ENCODE data around the gene STIM1. TPM values are rescaled to one million over a fixed set of nuclear protein-coding genes. Genes with fewer than 3 reads are reported as not detected.
A peak's percentile ranks its signal among the peaks of the same experiment; 100 is the strongest.

Gene STIM1
- 57.5 and 57.9 TPM in 2 replicates for total RNA-seq

DNA sequence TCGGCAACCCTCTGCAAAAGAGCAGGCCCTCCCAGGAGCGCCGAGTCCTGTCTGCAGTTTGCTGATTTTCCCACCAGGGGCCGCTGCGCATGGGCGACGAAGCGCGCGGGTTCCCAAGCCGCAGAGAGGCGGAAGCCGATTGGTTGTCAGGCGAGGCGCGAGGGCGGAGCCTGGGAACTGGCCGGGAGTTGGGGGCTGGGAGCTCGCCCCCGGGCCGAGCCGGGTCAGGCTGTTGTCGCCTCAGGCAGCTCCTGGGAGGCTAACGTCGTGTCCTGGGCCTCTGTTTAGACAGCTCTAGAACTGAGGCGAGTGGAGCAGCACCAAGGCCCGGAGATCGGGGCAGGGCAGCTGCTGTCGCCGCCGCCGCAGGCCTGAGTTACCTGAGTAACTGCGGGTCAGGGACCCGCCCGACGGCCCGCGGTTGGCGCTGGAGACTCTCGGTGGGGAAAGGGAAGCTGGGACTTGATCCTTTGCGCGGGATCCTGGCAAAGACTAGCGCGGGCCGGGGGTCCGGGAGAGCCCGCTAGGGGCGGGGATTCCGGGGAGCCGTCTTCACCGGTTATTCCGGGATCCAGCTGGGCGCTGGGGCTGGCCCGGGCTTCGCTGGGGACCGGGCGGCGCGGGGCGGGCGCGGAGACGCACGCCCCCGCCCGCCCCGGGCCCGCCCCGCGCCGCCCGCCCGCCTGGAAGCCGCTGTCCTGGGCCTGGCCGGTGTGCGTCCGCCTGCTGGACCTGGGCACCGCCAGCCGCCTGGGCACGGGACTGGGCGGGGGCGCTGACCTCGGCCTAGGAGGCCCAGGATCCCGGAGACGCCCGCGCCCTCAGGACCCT lies at the start of gene STIM1:
TSS of gene STIM1 (plus strand) at position 688 of the 831 bp plus-strand sequence. CDS start 607 bp downstream, outside the sequence.
- Histone ChIP-seq H3K4me3 (ENCODE audit: insufficient read depth, low read length) (peak within 1 kb of the TSS; percentile 96), H3K9me3 (ENCODE audit: low read depth, low read length) (no peaks in the 10 kb centered on the region), H3K27ac (ENCODE audit: low read depth, low read length) (peak within 1 kb of the TSS; percentile 89), H3K4me2 (ENCODE audit: insufficient read depth, low read length) (peak within 1 kb of the TSS; percentile 90), H4K20me1 (ENCODE audit: insufficient read depth, low read length) (peaks cover 8% of the 10 kb centered on the region), H3K36me3 (ENCODE audit: insufficient read depth, low read length) (no peaks in the 10 kb centered on the region), H3K27me3 (ENCODE audit: insufficient read depth, low read length) (no peaks in the 10 kb centered on the region), H2AFZ (ENCODE audit: low read length) (peak within 1 kb of the TSS; percentile 98), H3K4me1 (ENCODE audit: insufficient read depth, low read length) (peaks cover 28% of the 10 kb centered on the region), H3K79me2 (ENCODE audit: insufficient read depth, low read length) (peaks cover 43% of the 10 kb centered on the region)
- DNase-seq (ENCODE audit: insufficient read length, low spot score, missing footprints): peak; percentile 99
- TF ChIP-seq, protein P1, sequence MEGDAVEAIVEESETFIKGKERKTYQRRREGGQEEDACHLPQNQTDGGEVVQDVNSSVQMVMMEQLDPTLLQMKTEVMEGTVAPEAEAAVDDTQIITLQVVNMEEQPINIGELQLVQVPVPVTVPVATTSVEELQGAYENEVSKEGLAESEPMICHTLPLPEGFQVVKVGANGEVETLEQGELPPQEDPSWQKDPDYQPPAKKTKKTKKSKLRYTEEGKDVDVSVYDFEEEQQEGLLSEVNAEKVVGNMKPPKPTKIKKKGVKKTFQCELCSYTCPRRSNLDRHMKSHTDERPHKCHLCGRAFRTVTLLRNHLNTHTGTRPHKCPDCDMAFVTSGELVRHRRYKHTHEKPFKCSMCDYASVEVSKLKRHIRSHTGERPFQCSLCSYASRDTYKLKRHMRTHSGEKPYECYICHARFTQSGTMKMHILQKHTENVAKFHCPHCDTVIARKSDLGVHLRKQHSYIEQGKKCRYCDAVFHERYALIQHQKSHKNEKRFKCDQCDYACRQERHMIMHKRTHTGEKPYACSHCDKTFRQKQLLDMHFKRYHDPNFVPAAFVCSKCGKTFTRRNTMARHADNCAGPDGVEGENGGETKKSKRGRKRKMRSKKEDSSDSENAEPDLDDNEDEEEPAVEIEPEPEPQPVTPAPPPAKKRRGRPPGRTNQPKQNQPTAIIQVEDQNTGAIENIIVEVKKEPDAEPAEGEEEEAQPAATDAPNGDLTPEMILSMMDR (IDR thresholded peaks at IDR 0.05; ENCODE audit: extremely low read depth, low read depth, low read length): peak; percentile 88

DNA sequence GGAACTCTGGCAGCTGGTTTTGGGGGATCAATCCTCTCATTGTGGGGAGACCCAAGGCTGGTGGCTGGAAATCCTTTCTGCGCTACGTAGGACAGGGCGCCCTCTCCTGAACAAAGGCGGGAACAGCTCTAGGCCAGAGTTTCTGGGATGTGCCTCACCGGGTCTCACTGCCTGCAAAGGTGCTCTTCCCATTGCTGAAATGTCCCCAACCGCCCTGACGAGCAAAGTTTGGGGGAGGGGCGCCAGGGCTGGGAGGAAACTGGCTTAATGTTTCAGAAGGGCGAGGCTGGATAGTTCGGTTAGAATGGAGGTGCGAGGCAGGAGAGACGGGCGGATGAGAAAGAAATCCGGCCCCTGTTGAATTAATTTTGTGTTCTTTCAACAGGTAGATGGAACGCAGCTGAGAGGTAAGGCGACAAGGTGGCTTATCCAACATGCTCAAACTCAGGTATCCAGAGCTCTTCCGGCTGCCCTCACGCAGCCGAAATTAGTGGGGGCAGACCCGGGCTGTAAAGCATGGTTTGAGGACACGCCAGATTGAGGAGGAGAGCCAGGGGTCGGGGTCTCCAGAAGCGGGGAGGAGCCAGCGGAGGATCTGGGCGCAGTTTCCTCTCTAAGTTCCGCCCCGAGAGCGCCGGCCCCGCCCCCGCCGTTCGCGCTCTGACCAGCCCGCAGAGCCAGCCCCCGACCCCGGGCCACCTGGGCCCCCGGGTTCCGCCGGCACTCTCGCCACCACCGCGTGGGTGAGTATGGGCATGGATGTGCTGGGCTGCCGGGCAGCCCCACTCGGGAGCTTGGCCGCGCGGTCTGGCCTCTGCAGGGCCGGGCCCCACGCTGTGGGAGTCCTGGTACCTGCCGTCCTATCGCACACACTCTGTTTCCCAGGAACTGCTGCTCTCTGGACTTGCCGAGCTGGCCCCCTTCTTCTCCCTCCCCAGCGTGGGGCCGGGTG lies 47.3 kb upstream of the STIM1 start, which contains the start of gene PGAP2:
TSS of gene PGAP2 (plus strand) at position 652 of the 952 bp plus-strand sequence. CDS start 2,700 bp downstream, outside the sequence.
- peak within 1 kb of the TSS; percentile 100 for H3K4me2 ChIP-seq (ENCODE audit: insufficient read depth, low read length)
- H2AFZ ChIP-seq (ENCODE audit: low read length): peak within 1 kb of the TSS; percentile 99
- peaks cover 16% of the 10 kb centered on the region for H3K4me1 ChIP-seq (ENCODE audit: insufficient read depth, low read length)
- no peaks in the 10 kb centered on the region for H3K79me2 ChIP-seq (ENCODE audit: insufficient read depth, low read length)
- peak within 1 kb of the TSS; percentile 48 for H3K27ac ChIP-seq (ENCODE audit: low read depth, low read length)
- H3K27me3 ChIP-seq (ENCODE audit: insufficient read depth, low read length): no peaks in the 10 kb centered on the region
- H4K20me1 ChIP-seq (ENCODE audit: insufficient read depth, low read length): no peaks in the 10 kb centered on the region
- peak; percentile 95 for DNase-seq (ENCODE audit: insufficient read length, low spot score, missing footprints)
- no peaks in the 10 kb centered on the region for H3K9me3 ChIP-seq (ENCODE audit: low read depth, low read length)
- no peaks in the 10 kb centered on the region for H3K36me3 ChIP-seq (ENCODE audit: insufficient read depth, low read length)
- TF ChIP-seq, protein P1 (IDR thresholded peaks at IDR 0.05; ENCODE audit: extremely low read depth, low read depth, low read length): peak; percentile 82
- peak within 1 kb of the TSS; percentile 93 for H3K4me3 ChIP-seq (ENCODE audit: insufficient read depth, low read length)

DNA sequence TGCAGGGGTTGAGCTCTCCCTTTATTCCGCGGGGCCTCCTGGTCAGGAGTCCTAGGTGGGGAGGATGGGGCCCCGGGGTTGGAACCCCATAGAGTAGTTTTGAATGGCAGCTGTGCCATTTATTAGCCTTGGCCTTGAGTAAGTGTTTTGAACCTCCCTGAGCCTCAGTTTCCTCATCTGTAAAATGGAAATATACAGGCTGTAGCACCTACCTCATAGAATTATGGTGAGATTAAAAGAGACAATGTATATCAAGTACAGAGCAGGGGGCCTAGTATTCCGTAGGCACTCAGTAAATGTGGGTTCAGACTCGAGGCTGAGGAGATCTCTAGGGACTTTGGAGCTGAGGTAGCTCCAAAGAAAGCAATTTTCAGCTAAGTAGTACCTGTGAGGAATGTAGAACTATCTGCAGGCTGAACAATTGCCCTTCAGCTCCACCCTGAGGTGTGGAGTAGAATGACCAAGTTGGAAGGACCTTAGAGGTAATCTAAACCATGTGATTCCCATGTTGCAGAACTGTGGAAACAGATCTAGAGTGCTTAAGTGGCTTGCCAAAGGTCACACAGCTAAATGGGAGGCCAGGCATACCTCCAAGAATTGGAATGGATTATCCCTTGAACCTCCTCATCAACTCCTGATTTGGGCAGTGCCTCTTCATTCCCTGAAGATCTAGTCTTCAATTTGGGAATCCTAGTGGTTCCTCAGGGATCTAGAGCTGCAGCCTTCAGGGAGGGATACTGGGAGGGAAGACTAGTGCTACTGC lies 46.4 kb upstream of the STIM1 start:
- H3K36me3 ChIP-seq (ENCODE audit: insufficient read depth, low read length): no peaks in the 10 kb centered on the region
- H3K9me3 ChIP-seq (ENCODE audit: low read depth, low read length): no peaks in the 10 kb centered on the region
- no peaks in the 10 kb centered on the region for H3K79me2 ChIP-seq (ENCODE audit: insufficient read depth, low read length)
- TF ChIP-seq, protein P1 (IDR thresholded peaks at IDR 0.05; ENCODE audit: extremely low read depth, low read depth, low read length): peak; percentile 45
- no peak overlapping the region for H3K27ac ChIP-seq (ENCODE audit: low read depth, low read length)
- no peaks in the 10 kb centered on the region for H4K20me1 ChIP-seq (ENCODE audit: insufficient read depth, low read length)
- no peaks in the 10 kb centered on the region for H3K27me3 ChIP-seq (ENCODE audit: insufficient read depth, low read length)
- peak overlapping the region; percentile 93 for H3K4me3 ChIP-seq (ENCODE audit: insufficient read depth, low read length)
- H3K4me1 ChIP-seq (ENCODE audit: insufficient read depth, low read length): peaks cover 12% of the 10 kb centered on the region
- peak overlapping the region; percentile 100 for H3K4me2 ChIP-seq (ENCODE audit: insufficient read depth, low read length)
- peak; percentile 73 for DNase-seq (ENCODE audit: insufficient read length, low spot score, missing footprints)
- peak overlapping the region; percentile 99 for H2AFZ ChIP-seq (ENCODE audit: low read length)

Data from osteoblast (primary cell).